DOHH2 (cell line): ENCODE results near the gene PLCB4.

Source experiments
- CTCF ChIP-seq: fragments of 200-600 bp; sonication (generic); IDR thresholded peaks from one replicate; pipeline ENCODE4 v1.5.1; 2014; ENCODE audit warnings: antibody characterized with exemption, mild to moderate bottlenecking, low read depth, low read length; ENCODE audit not compliant: poor library complexity, severe bottlenecking
- EZH2phosphoT487 ChIP-seq: fragments of 200-600 bp; sonication (generic); IDR thresholded peaks from 2 replicates; pipeline ENCODE4 v1.6.1; 2017; ENCODE audit warnings: borderline replicate concordance, mild to moderate bottlenecking, antibody characterized with exemption, low read length, moderate library complexity, mixed read lengths

DNA sequence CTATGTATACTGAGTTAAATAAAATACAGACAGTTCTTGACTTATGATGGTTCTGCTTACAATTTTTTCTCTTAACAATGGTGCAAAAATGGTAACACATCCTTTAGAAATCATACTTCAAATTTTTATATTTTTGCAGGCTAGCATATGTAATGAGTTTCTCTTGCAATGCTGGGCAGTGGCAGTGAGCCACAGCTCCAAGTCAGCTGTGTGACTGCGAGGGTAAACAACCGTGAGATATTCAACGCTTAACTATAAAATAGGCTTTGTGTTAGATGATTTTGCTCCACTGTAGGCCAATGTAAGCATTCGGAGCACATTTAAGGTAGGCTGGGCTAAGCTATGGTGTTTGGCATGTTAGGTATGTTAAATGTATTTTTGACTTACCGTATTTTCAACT, 136.1 kb downstream of the PLCB4 start:
- TF ChIP-seq CTCF = no peak
- no peak for TF ChIP-seq EZH2phosphoT487
